LNCaP clone FGC (cell line): ENCODE results near the gene ARVCF.

Experiments used
- DNase-seq: peaks from one replicate; pipeline ENCODE4 v3.0.0-alpha.2; 2011; ENCODE audit warnings: low read depth
- H3K4me3 ChIP-seq: 2 replicates; pipeline ENCODE4 v1.5.1; 2011; ENCODE audit warnings: mild to moderate bottlenecking, low read depth, low read length, control low read depth
- CTCF ChIP-seq: IDR thresholded peaks from 2 replicates; pipeline ENCODE4 v1.5.1; 2012; ENCODE audit warnings: mild to moderate bottlenecking; ENCODE audit not compliant: control insufficient read depth, insufficient read depth; ENCODE audit errors: extremely low read depth

Gene ARVCF

GRCh38 chr22:20022978-20023613 lies 6.5 kb upstream of the ARVCF start:
- DNase-seq = no peak
- TF ChIP-seq CTCF = no peak
- no peak overlapping the region for H3K4me3 ChIP-seq

- DNase-seq = no peak
- TF ChIP-seq CTCF = no peak
- peak overlapping the region; percentile 89 for H3K4me3 ChIP-seq
Measured at GRCh38 chr22:20022231-20022977, 5.8 kb upstream of the ARVCF start.

GRCh38 chr22:20021196-20022181 lies 4.9 kb upstream of the ARVCF start:
- no peak for DNase-seq
- no peak for TF ChIP-seq CTCF
- peak overlapping the region; percentile 89 for H3K4me3 ChIP-seq

- peak within 1 kb of the TSS; percentile 89 for H3K4me3 ChIP-seq
- TF ChIP-seq CTCF = no peak
- DNase-seq = peak; percentile 42
Measured at GRCh38 chr22:20020533-20021195, 4.0 kb upstream of the ARVCF start, which contains the start of gene TANGO2. TSS of gene TANGO2 (plus strand) at chr22:20021110. CDS start at chr22:20036799, 15,689 bp downstream.

- peak overlapping the region; percentile 43 for H3K4me3 ChIP-seq
- no peak for TF ChIP-seq CTCF
- no peak for DNase-seq
Measured at GRCh38 chr22:20019661-20020532, 3.3 kb upstream of the ARVCF start.
